ENCODE measurements around the gene FIP1L1. TPM values are rescaled to one million over a fixed set of nuclear protein-coding genes. Genes with fewer than 3 reads are reported as not detected.
A peak's percentile ranks its signal among the peaks of the same experiment; 100 is the strongest.

Gene FIP1L1
- total and polyA plus RNA-seq, 4 donors: 33.2 to 49.8 (median 41.2) TPM

GRCh38 chr4:53497487-53498244 is 120.2 kb downstream of the FIP1L1 start:
- Histone ChIP-seq H3K36me3 (ENCODE audit: control insufficient read depth in 1 of 2, insufficient read depth in 2 of 2, low read length in 1 of 2) (no peaks in the 10 kb centered on the region), H3K27me3 (ENCODE audit: control insufficient read depth in 1 of 2, insufficient read depth in 2 of 2, low read length in 1 of 2) (no peaks in the 10 kb centered on the region), H3K27ac (ENCODE audit: low read depth in 1 of 2, low read length in 2 of 2) (peak overlapping the region in 1 of 2 donors; percentile 60), H3K4me3 (ENCODE audit: low read length in 2 of 2) (no peak overlapping the region), H3K9me3 (ENCODE audit: control insufficient read depth, low read length) (no peaks in the 10 kb centered on the region), H3K4me1 (ENCODE audit: control insufficient read depth in 1 of 2, insufficient read depth in 2 of 2, low read length in 2 of 2) (peaks cover 0 to 2% of the 10 kb centered on the region in 2 donors)
- intact Hi-C loops (cut with DNase I): no loop called here
- peak; percentile 91 for ATAC-seq (ENCODE audit: low FRiP score)
- peak in 1 of 2 donors; percentile 65 for DNase-seq
- WGBS, 2 donors: 52 to 58% methylated on average over 7 of the region's 7 CpGs

- no peaks in the 10 kb centered on the region for H3K27me3 ChIP-seq (ENCODE audit: control insufficient read depth in 1 of 2, insufficient read depth in 2 of 2, low read length in 1 of 2)
- ATAC-seq (ENCODE audit: low FRiP score): no peak
- H3K4me3 ChIP-seq (ENCODE audit: low read length in 2 of 2): no peak overlapping the region
- intact Hi-C loops (cut with DNase I): no loop called here
- H3K36me3 ChIP-seq (ENCODE audit: control insufficient read depth in 1 of 2, insufficient read depth in 2 of 2, low read length in 1 of 2): no peaks in the 10 kb centered on the region
- no peak overlapping the region for H3K27ac ChIP-seq (ENCODE audit: low read depth in 1 of 2, low read length in 2 of 2)
- H3K4me1 ChIP-seq (ENCODE audit: control insufficient read depth in 1 of 2, insufficient read depth in 2 of 2, low read length in 2 of 2): peaks cover 0 to 2% of the 10 kb centered on the region in 2 donors
- WGBS, 2 donors: 83 to 84% methylated on average over 2 of the region's 2 CpGs
- H3K9me3 ChIP-seq (ENCODE audit: control insufficient read depth, low read length): no peaks in the 10 kb centered on the region
- no peak for DNase-seq
Observed at GRCh38 chr4:53498706-53499105, 121.3 kb downstream of the FIP1L1 start.

GRCh38 chr4:53499791-53500190 is 122.3 kb downstream of the FIP1L1 start:
- Histone ChIP-seq H3K27me3 (ENCODE audit: control insufficient read depth in 1 of 2, insufficient read depth in 2 of 2, low read length in 1 of 2) (no peaks in the 10 kb centered on the region), H3K4me1 (ENCODE audit: control insufficient read depth in 1 of 2, insufficient read depth in 2 of 2, low read length in 2 of 2) (peaks cover 0 to 2% of the 10 kb centered on the region in 2 donors), H3K4me3 (ENCODE audit: low read length in 2 of 2) (no peak overlapping the region), H3K27ac (ENCODE audit: low read depth in 1 of 2, low read length in 2 of 2) (no peak overlapping the region), H3K36me3 (ENCODE audit: control insufficient read depth in 1 of 2, insufficient read depth in 2 of 2, low read length in 1 of 2) (no peaks in the 10 kb centered on the region), H3K9me3 (ENCODE audit: control insufficient read depth, low read length) (no peaks in the 10 kb centered on the region)
- intact Hi-C loops (cut with DNase I): loop anchor here in 1 of 2 donors (10.0 kb wide), 1 partner anchor 155 kb away; no protein-coding TSS in a partner anchor
- 94 to 99% methylated on average over 1 of the region's 1 CpG for WGBS, 2 donors
- DNase-seq (no peak), ATAC-seq (ENCODE audit: low FRiP score) (no peak)

- no peak for DNase-seq
- 98 to 99% methylated on average over 2 of the region's 2 CpGs for WGBS, 2 donors
Observed at GRCh38 chr4:53500546-53500945, 123.1 kb downstream of the FIP1L1 start.

GRCh38 chr4:53501561-53501960 is 124.1 kb downstream of the FIP1L1 start:
- ATAC-seq (ENCODE audit: low FRiP score): no peak
- H3K36me3 ChIP-seq (ENCODE audit: control insufficient read depth in 1 of 2, insufficient read depth in 2 of 2, low read length in 1 of 2): no peaks in the 10 kb centered on the region
- no peaks in the 10 kb centered on the region for H3K27me3 ChIP-seq (ENCODE audit: control insufficient read depth in 1 of 2, insufficient read depth in 2 of 2, low read length in 1 of 2)
- H3K27ac ChIP-seq (ENCODE audit: low read depth in 1 of 2, low read length in 2 of 2): no peak overlapping the region
- DNase-seq: no peak
- peaks cover 0 to 2% of the 10 kb centered on the region in 2 donors for H3K4me1 ChIP-seq (ENCODE audit: control insufficient read depth in 1 of 2, insufficient read depth in 2 of 2, low read length in 2 of 2)
- intact Hi-C loops (cut with DNase I): loop anchor here in 1 of 2 donors (10.0 kb wide), 1 partner anchor 153 kb away; no protein-coding TSS in a partner anchor
- no peaks in the 10 kb centered on the region for H3K9me3 ChIP-seq (ENCODE audit: control insufficient read depth, low read length)
- WGBS, 2 donors: 97 to 98% methylated on average over 4 of the region's 4 CpGs
- no peak overlapping the region for H3K4me3 ChIP-seq (ENCODE audit: low read length in 2 of 2)

More at GRCh38 chr4:53500546-53500945, 123.1 kb downstream of the FIP1L1 start:
- Histone ChIP-seq H3K36me3 (ENCODE audit: control insufficient read depth in 1 of 2, insufficient read depth in 2 of 2, low read length in 1 of 2) (no peaks in the 10 kb centered on the region), H3K27me3 (ENCODE audit: control insufficient read depth in 1 of 2, insufficient read depth in 2 of 2, low read length in 1 of 2) (no peaks in the 10 kb centered on the region), H3K4me1 (ENCODE audit: control insufficient read depth in 1 of 2, insufficient read depth in 2 of 2, low read length in 2 of 2) (peaks cover 0 to 2% of the 10 kb centered on the region in 2 donors), H3K9me3 (ENCODE audit: control insufficient read depth, low read length) (no peaks in the 10 kb centered on the region), H3K27ac (ENCODE audit: low read depth in 1 of 2, low read length in 2 of 2) (no peak overlapping the region), H3K4me3 (ENCODE audit: low read length in 2 of 2) (no peak overlapping the region)
- ATAC-seq (ENCODE audit: low FRiP score): no peak
- intact Hi-C loops (cut with DNase I): loop anchor here in 1 of 2 donors (10.0 kb wide), 1 partner anchor 154 kb away; no protein-coding TSS in a partner anchor

GRCh38 chr4:53502094-53502493 is 124.7 kb downstream of the FIP1L1 start:
- no peak overlapping the region for H3K4me3 ChIP-seq (ENCODE audit: low read length in 2 of 2)
- 77 to 86% methylated on average over 1 of the region's 1 CpG for WGBS, 2 donors
- no peaks in the 10 kb centered on the region for H3K27me3 ChIP-seq (ENCODE audit: control insufficient read depth in 1 of 2, insufficient read depth in 2 of 2, low read length in 1 of 2)
- intact Hi-C loops (cut with DNase I): loop anchor here in 1 of 2 donors (10.0 kb wide), 1 partner anchor 153 kb away; no protein-coding TSS in a partner anchor
- ATAC-seq (ENCODE audit: low FRiP score): no peak
- H3K4me1 ChIP-seq (ENCODE audit: control insufficient read depth in 1 of 2, insufficient read depth in 2 of 2, low read length in 2 of 2): peaks cover 0 to 2% of the 10 kb centered on the region in 2 donors
- H3K9me3 ChIP-seq (ENCODE audit: control insufficient read depth, low read length): no peaks in the 10 kb centered on the region
- no peak for DNase-seq
- H3K27ac ChIP-seq (ENCODE audit: low read depth in 1 of 2, low read length in 2 of 2): no peak overlapping the region
- H3K36me3 ChIP-seq (ENCODE audit: control insufficient read depth in 1 of 2, insufficient read depth in 2 of 2, low read length in 1 of 2): no peaks in the 10 kb centered on the region

GRCh38 chr4:53505947-53506346 is 128.5 kb downstream of the FIP1L1 start:
- no peaks in the 10 kb centered on the region for H3K9me3 ChIP-seq (ENCODE audit: control insufficient read depth, low read length)
- H3K4me3 ChIP-seq (ENCODE audit: low read length in 2 of 2): no peak overlapping the region
- H3K27me3 ChIP-seq (ENCODE audit: control insufficient read depth in 1 of 2, insufficient read depth in 2 of 2, low read length in 1 of 2): no peaks in the 10 kb centered on the region
- 98% methylated on average over 2 of the region's 2 CpGs for WGBS, 2 donors
- no peaks in the 10 kb centered on the region for H3K36me3 ChIP-seq (ENCODE audit: control insufficient read depth in 1 of 2, insufficient read depth in 2 of 2, low read length in 1 of 2)
- H3K4me1 ChIP-seq (ENCODE audit: control insufficient read depth in 1 of 2, insufficient read depth in 2 of 2, low read length in 2 of 2): no peaks in the 10 kb centered on the region
- ATAC-seq (ENCODE audit: low FRiP score) (no peak), DNase-seq (no peak)
- intact Hi-C loops (cut with DNase I): loop anchor here (5.0 to 10.0 kb wide), 4 partner anchors 36 to 196 kb away; no protein-coding TSS in a partner anchor
- H3K27ac ChIP-seq (ENCODE audit: low read depth in 1 of 2, low read length in 2 of 2): no peak overlapping the region

- DNase-seq: no peak
- no peaks in the 10 kb centered on the region for H3K36me3 ChIP-seq (ENCODE audit: control insufficient read depth in 1 of 2, insufficient read depth in 2 of 2, low read length in 1 of 2)
- no peaks in the 10 kb centered on the region for H3K27me3 ChIP-seq (ENCODE audit: control insufficient read depth in 1 of 2, insufficient read depth in 2 of 2, low read length in 1 of 2)
- intact Hi-C loops (cut with DNase I): loop anchor here (5.0 to 10.0 kb wide), 4 partner anchors 35 to 195 kb away; no protein-coding TSS in a partner anchor
- no peak overlapping the region for H3K27ac ChIP-seq (ENCODE audit: low read depth in 1 of 2, low read length in 2 of 2)
- no peaks in the 10 kb centered on the region for H3K9me3 ChIP-seq (ENCODE audit: control insufficient read depth, low read length)
- 71 to 77% methylated on average over 7 of the region's 7 CpGs for WGBS, 2 donors
- no peak for ATAC-seq (ENCODE audit: low FRiP score)
- H3K4me1 ChIP-seq (ENCODE audit: control insufficient read depth in 1 of 2, insufficient read depth in 2 of 2, low read length in 2 of 2): no peaks in the 10 kb centered on the region
- H3K4me3 ChIP-seq (ENCODE audit: low read length in 2 of 2): peak overlapping the region in 1 of 2 donors; percentile 18
Observed at GRCh38 chr4:53507058-53507457, 129.6 kb downstream of the FIP1L1 start.

Data from aorta (tissue), 5 donors.